HCT116 (cell line): ENCODE measurements around the gene SENP8. TPM values are rescaled to one million over a fixed set of nuclear protein-coding genes. Genes with fewer than 3 reads are reported as not detected.

Experiments
- ATAC-seq: fragments of 200-7000 bp; cut with Tn5 transposase; 2 replicates; pipeline ENCODE4 v1.9.1; 2020; ENCODE audit warnings: mild to moderate bottlenecking, moderate library complexity
- BruUV-seq: library from RNA; stranded (reverse); fragments of 400-500 nt; replicated peaks from 2 replicates; lab custom pipeline; 2021; lab: Mats Ljungman, UMichigan
- CTCF ChIA-PET: fragments of 300-600 bp; sonication (Branson Sonifier 250); formaldehyde crosslinking; loops from one replicate; lab custom pipeline; 2021; ENCODE audit warnings: antibody characterized with exemption; lab: Charles Lee
- POLR2A ChIA-PET: fragments of 300-600, 350-600 bp; sonication (Branson Sonifier 250); formaldehyde crosslinking; loops from one replicate; lab custom pipeline; 2021; ENCODE audit warnings: antibody characterized with exemption; lab: Charles Lee
- RAD21 ChIA-PET, 2 experiments: fragments of 300-600 bp; sonication (Branson Sonifier 250); formaldehyde crosslinking; loops; one replicate each; lab custom pipeline; 2023; ENCODE audit warnings: low total read pairs in 2 of 2; ENCODE audit not compliant: uncharacterized antibody in 2 of 2, unreplicated experiment in 2 of 2, low non-redundant PET in 1 of 2; lab: Charles Lee
- DNase-seq: peaks from one replicate; pipeline ENCODE4 v3.0.0-alpha.2; 2010; ENCODE audit warnings: low read depth, low spot score
- H2AFZ ChIP-seq: fragments of 200-600 bp; shearing (Covaris generic), sonication (generic); 2 replicates; pipeline ENCODE4 v1.6.1; 2017; ENCODE audit warnings: low read depth, mixed run types, mixed read lengths, antibody characterized with exemption, low read length; ENCODE audit not compliant: poor library complexity, severe bottlenecking
- H3K27ac ChIP-seq: 2 replicates; pipeline ENCODE4 v1.5.1; 2012; ENCODE audit warnings: low read depth, low read length
- H3K27me3 ChIP-seq: fragments of 200-600 bp; sonication (generic); 2 replicates; pipeline ENCODE4 v1.6.1; 2016; ENCODE audit warnings: mixed run types, low read length, mixed read lengths; ENCODE audit not compliant: insufficient read depth
- H3K36me3 ChIP-seq, 2 experiments: fragments of 200-500 bp in 1 of 2; fragments of 200-600 bp in 1 of 2; sonication (Bioruptor generic) in 1 of 2; sonication (generic) in 1 of 2; 2 replicates each; pipeline versions ENCODE4 v1.5.1 to v1.6.1; 2014 to 2016; ENCODE audit warnings: low read length in 2 of 2, inconsistent platforms in 1 of 2, mixed read lengths in 1 of 2, mixed run types in 1 of 2; ENCODE audit not compliant: insufficient read depth in 2 of 2, control insufficient read depth in 1 of 2
- H3K4me1 ChIP-seq, 2 experiments: fragments of 200-600 bp in 1 of 2; sonication (generic) in 1 of 2; 2 replicates each; pipeline versions ENCODE4 v1.5.1 to v1.6.1; 2012 to 2017; ENCODE audit warnings: low read length in 2 of 2, inconsistent platforms in 1 of 2, mild to moderate bottlenecking in 1 of 2, mixed read lengths in 1 of 2, mixed run types in 1 of 2, moderate library complexity in 1 of 2; ENCODE audit not compliant: insufficient read depth in 2 of 2, control insufficient read depth in 1 of 2
- H3K4me2 ChIP-seq: fragments of 200-600 bp; sonication (generic); 2 replicates; pipeline ENCODE4 v1.6.1; 2017; ENCODE audit warnings: mixed run types, low read length, mixed read lengths
- H3K4me3 ChIP-seq, 2 experiments: fragments of 200-600 bp in 1 of 2; sonication (generic) in 1 of 2; replicated peaks in 1 of 2; 2 replicates each; pipeline ENCODE4 v1.5.1; 2011 to 2016; ENCODE audit warnings: low read length in 2 of 2, control low read depth in 1 of 2, low read depth in 1 of 2, mild to moderate bottlenecking in 1 of 2, mixed read lengths in 1 of 2, mixed run types in 1 of 2
- H3K79me2 ChIP-seq: fragments of 200-600 bp; sonication (generic); 2 replicates; pipeline ENCODE4 v1.6.1; 2017; ENCODE audit warnings: mild to moderate bottlenecking, mixed run types, low read length, moderate library complexity, mixed read lengths; ENCODE audit not compliant: insufficient read depth
- H3K9ac ChIP-seq: fragments of 200-600 bp; sonication (generic); 2 replicates; pipeline ENCODE4 v1.6.1; 2016; ENCODE audit warnings: low read length, mixed read lengths
- H3K9me2 ChIP-seq: fragments of 200-600 bp; sonication (generic), shearing (Covaris generic); 2 replicates; pipeline ENCODE4 v1.6.1; 2017; ENCODE audit warnings: mixed run types, mild to moderate bottlenecking, moderate library complexity; ENCODE audit not compliant: insufficient read depth
- H3K9me3 ChIP-seq, 2 experiments: fragments of 200-500 bp in 1 of 2; fragments of 200-600 bp in 1 of 2; sonication (Bioruptor generic) in 1 of 2; sonication (generic) in 1 of 2; 2 replicates each; pipeline ENCODE4 v1.6.1; 2014 to 2017; ENCODE audit warnings: low read length in 2 of 2, mixed read lengths in 2 of 2, inconsistent platforms in 1 of 2, low read depth in 1 of 2, mild to moderate bottlenecking in 1 of 2, mixed run types in 1 of 2, moderate library complexity in 1 of 2; ENCODE audit not compliant: control insufficient read depth in 1 of 2, insufficient read depth in 1 of 2
- H4K20me1 ChIP-seq: fragments of 200-600 bp; sonication (generic), shearing (Covaris generic); 2 replicates; pipeline ENCODE4 v1.6.1; 2017; ENCODE audit warnings: mixed run types, mild to moderate bottlenecking, moderate library complexity; ENCODE audit not compliant: insufficient read depth
- CBX3 ChIP-seq: IDR thresholded peaks from 2 replicates; pipeline ENCODE4 v1.6.1; 2012; ENCODE audit warnings: low read depth
- ELF1 ChIP-seq: IDR thresholded peaks from 2 replicates; pipeline ENCODE4 v1.6.1; 2012; ENCODE audit warnings: low read depth, borderline replicate concordance
- EZH2phosphoT487 ChIP-seq: fragments of 200-600 bp; IDR thresholded peaks from 2 replicates; pipeline ENCODE4 v1.6.1; 2018; ENCODE audit warnings: antibody characterized with exemption, borderline replicate concordance
- FOSL1 ChIP-seq: IDR thresholded peaks from 2 replicates; pipeline ENCODE4 v1.6.1; 2012; ENCODE audit warnings: low read depth
- POLR2A ChIP-seq: IDR thresholded peaks from 2 replicates; pipeline ENCODE4 v1.7.0; 2011; ENCODE audit warnings: borderline replicate concordance; ENCODE audit not compliant: insufficient read depth, insufficient read length; ENCODE audit errors: extremely low read depth
- POLR2AphosphoS5 ChIP-seq: IDR thresholded peaks from 2 replicates; pipeline ENCODE4 v1.6.1; 2011; ENCODE audit warnings: mild to moderate bottlenecking, low read depth, low read length, moderate library complexity
- SIN3A ChIP-seq: IDR thresholded peaks from 2 replicates; pipeline ENCODE4 v1.6.1; 2012; ENCODE audit warnings: low read depth
- SRF ChIP-seq: IDR thresholded peaks from 2 replicates; pipeline ENCODE4 v1.6.1; 2012; ENCODE audit warnings: low read depth
- YY1 ChIP-seq: IDR thresholded peaks from 2 replicates; pipeline ENCODE4 v1.6.1; 2011; ENCODE audit warnings: low read length, low read depth, moderate library complexity, mild to moderate bottlenecking; ENCODE audit not compliant: insufficient replicate concordance; ENCODE audit errors: extremely low read depth
- ZFX ChIP-seq: fragments of 450-650 bp; IDR thresholded peaks from 2 replicates; pipeline ENCODE4 v1.6.1; 2017
- ZNF274 ChIP-seq: fragments of 200-500 bp; sonication (Bioruptor generic); IDR thresholded peaks from 2 replicates; pipeline ENCODE4 v1.6.1; 2014; ENCODE audit warnings: mild to moderate bottlenecking, low read depth, low read length, inconsistent platforms
- intact Hi-C: fragments of 100-400 bp; cut with micrococcal nuclease; formaldehyde crosslinking; loops from 2 replicates; pipeline ENCODE4 v1.10.0; 2022
- total RNA-seq: library from RNA; stranded (reverse); gene quantifications from one replicate; pipeline ENCODE4 v1.2.1, GENCODE V29; 2021; ENCODE audit not compliant: unreplicated experiment
- TF ChIP-seq, protein P1 (sequence below), 3 experiments: fragments of 200-600 bp in 1 of 3; sonication (generic) in 1 of 3; IDR thresholded peaks in 2 of 3; conservative IDR thresholded peaks in 1 of 3; 2 replicates each; pipeline ENCODE4 v1.5.1; 2012 to 2017; ENCODE audit warnings: low read depth in 2 of 3, low read length in 2 of 3, antibody characterized with exemption in 1 of 3, borderline replicate concordance in 1 of 3, control low read depth in 1 of 3, mild to moderate bottlenecking in 1 of 3, mixed read lengths in 1 of 3, mixed run types in 1 of 3, moderate library complexity in 1 of 3; ENCODE audit not compliant: insufficient read depth in 1 of 3
- TF ChIP-seq, protein P2 (sequence below): IDR thresholded peaks from 2 replicates; pipeline ENCODE4 v1.6.1; 2012; ENCODE audit warnings: low read depth
- TF ChIP-seq, protein P3 (sequence below): IDR thresholded peaks from 2 replicates; pipeline ENCODE4 v1.6.1; 2012
- TF ChIP-seq, protein P4 (sequence below): IDR thresholded peaks from 2 replicates; pipeline ENCODE4 v1.6.1; 2012

Gene SENP8
- total RNA-seq, 1 experiment from 2014 or later, result 3.8 TPM

DNA sequence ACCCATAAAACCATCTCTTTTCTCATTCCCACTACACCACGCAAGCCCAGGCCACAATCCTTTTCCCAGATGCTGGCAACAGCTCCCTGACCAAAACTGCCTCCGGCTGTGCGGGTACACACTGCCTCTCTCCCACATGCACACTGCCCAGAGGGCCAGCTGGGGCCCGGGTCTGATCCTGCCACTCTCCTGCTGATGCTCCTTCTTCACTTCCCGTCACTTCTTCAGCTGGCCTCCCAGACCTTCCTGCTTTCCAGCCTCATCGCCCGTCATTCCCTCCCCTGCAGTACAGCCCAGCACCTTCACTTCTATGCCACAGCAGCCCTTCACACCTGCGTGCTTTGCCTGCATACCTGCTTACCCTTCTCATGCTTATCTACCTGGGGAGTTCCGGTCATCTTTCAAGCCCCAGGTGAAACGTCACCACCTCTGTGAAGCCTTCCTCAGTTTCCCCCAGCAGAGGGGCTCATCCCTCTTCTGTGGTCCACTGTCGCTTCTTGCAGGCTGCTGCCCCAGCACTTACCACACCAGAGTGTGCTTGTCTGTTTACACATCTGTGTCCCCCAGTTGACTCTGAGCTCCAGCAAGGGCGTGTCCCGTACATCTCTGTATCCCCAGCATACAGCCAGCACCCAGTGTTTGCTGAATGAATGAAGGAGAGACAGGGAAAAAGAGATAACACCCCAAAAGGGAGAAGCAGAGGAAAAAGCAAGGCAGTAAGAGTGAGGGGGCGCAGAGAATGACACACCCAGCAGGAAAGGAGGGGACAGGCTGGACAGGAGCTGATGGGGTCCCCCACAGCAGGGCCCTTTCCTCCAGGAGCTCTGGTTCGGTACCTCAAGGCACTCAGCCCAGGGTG lies 57.2 kb downstream of the SENP8 start (continued):
- TF ChIP-seq YY1 (no peak), SRF (no peak), EZH2phosphoT487 (no peak), SIN3A (no peak), ELF1 (no peak)
- TF ChIP-seq, protein P1, sequence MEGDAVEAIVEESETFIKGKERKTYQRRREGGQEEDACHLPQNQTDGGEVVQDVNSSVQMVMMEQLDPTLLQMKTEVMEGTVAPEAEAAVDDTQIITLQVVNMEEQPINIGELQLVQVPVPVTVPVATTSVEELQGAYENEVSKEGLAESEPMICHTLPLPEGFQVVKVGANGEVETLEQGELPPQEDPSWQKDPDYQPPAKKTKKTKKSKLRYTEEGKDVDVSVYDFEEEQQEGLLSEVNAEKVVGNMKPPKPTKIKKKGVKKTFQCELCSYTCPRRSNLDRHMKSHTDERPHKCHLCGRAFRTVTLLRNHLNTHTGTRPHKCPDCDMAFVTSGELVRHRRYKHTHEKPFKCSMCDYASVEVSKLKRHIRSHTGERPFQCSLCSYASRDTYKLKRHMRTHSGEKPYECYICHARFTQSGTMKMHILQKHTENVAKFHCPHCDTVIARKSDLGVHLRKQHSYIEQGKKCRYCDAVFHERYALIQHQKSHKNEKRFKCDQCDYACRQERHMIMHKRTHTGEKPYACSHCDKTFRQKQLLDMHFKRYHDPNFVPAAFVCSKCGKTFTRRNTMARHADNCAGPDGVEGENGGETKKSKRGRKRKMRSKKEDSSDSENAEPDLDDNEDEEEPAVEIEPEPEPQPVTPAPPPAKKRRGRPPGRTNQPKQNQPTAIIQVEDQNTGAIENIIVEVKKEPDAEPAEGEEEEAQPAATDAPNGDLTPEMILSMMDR (IDR thresholded peaks at IDR 0.05 in 2 of 3, conservative IDR thresholded peaks at IDR 0.05 in 1 of 3; ENCODE audit: borderline replicate concordance in 1 of 3, insufficient read depth in 1 of 3, low read depth in 2 of 3, low read length in 2 of 3), result no peak

DNA sequence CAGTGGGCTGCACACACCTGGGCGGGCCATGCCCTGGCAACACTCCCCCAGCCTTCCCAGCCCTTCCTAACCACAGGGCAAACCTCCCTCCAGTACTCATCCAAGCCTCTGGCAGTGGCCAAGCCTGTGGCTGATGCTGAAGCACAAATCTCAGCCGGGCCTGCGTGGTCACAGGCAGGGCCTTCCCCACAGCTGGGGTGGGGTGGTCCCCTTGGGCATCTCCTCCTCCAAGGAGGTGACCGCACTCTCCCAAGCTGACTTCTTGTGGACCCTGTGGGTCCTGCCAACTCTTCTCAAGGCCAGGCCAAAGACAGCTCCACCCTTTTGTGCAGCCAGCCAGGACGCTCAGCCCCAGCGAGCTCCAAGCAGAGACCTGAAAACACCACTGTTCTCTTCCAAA lies 58.0 kb downstream of the SENP8 start:
- Histone ChIP-seq H3K36me3 (no peaks in the 10 kb centered on the region), H3K4me1 (peaks cover 3 to 4% of the 10 kb centered on the region in 2 experiments; a peak in 2 of 4 replicates), H3K4me2 (no peak overlapping the region), H3K4me3 (no peak overlapping the region), H3K27ac (no peak overlapping the region), H3K79me2 (no peaks in the 10 kb centered on the region), H4K20me1 (no peaks in the 10 kb centered on the region), H3K9ac (no peak overlapping the region), H3K9me2 (no peaks in the 10 kb centered on the region), H3K27me3 (no peaks in the 10 kb centered on the region), H2AFZ (no peak overlapping the region), H3K9me3 (no peaks in the 10 kb centered on the region)
- intact Hi-C loops, result no loop called here
- no peak for DNase-seq
- ATAC-seq, result no peak
- ChIA-PET CTCF (no interaction called here), RAD21 (no interaction called here), POLR2A (no interaction called here)
- BruUV-seq, result no TSS peak
- TF ChIP-seq POLR2A, result no peak
- TF ChIP-seq SRF, result no peak
- TF ChIP-seq, protein P2, sequence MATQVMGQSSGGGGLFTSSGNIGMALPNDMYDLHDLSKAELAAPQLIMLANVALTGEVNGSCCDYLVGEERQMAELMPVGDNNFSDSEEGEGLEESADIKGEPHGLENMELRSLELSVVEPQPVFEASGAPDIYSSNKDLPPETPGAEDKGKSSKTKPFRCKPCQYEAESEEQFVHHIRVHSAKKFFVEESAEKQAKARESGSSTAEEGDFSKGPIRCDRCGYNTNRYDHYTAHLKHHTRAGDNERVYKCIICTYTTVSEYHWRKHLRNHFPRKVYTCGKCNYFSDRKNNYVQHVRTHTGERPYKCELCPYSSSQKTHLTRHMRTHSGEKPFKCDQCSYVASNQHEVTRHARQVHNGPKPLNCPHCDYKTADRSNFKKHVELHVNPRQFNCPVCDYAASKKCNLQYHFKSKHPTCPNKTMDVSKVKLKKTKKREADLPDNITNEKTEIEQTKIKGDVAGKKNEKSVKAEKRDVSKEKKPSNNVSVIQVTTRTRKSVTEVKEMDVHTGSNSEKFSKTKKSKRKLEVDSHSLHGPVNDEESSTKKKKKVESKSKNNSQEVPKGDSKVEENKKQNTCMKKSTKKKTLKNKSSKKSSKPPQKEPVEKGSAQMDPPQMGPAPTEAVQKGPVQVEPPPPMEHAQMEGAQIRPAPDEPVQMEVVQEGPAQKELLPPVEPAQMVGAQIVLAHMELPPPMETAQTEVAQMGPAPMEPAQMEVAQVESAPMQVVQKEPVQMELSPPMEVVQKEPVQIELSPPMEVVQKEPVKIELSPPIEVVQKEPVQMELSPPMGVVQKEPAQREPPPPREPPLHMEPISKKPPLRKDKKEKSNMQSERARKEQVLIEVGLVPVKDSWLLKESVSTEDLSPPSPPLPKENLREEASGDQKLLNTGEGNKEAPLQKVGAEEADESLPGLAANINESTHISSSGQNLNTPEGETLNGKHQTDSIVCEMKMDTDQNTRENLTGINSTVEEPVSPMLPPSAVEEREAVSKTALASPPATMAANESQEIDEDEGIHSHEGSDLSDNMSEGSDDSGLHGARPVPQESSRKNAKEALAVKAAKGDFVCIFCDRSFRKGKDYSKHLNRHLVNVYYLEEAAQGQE, result no peak
- TF ChIP-seq, protein P3, sequence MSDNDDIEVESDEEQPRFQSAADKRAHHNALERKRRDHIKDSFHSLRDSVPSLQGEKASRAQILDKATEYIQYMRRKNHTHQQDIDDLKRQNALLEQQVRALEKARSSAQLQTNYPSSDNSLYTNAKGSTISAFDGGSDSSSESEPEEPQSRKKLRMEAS, result no peak
- TF ChIP-seq SIN3A, result no peak
- TF ChIP-seq, protein P4, sequence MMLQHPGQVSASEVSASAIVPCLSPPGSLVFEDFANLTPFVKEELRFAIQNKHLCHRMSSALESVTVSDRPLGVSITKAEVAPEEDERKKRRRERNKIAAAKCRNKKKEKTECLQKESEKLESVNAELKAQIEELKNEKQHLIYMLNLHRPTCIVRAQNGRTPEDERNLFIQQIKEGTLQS, result no peak
- TF ChIP-seq FOSL1, result no peak
- no peak for TF ChIP-seq ZNF274
- TF ChIP-seq EZH2phosphoT487, result no peak
- TF ChIP-seq CBX3, result no peak
- no peak for TF ChIP-seq POLR2AphosphoS5
- TF ChIP-seq, protein P1 (IDR thresholded peaks at IDR 0.05 in 2 of 3, conservative IDR thresholded peaks at IDR 0.05 in 1 of 3; ENCODE audit: borderline replicate concordance in 1 of 3, insufficient read depth in 1 of 3, low read depth in 2 of 3, low read length in 2 of 3), result no peak
- TF ChIP-seq ELF1, result no peak
- TF ChIP-seq ZFX, result no peak
